NCI-H1694 treated with DMSO at 0.1 percent for 48 hours (cell line): ENCODE measurements around the gene ATP8B4.
"Not testable (repeated sequence)": the region's sequence is repeated elsewhere in the genome, so short reads cannot be mapped to it uniquely, and the experiment has no call there.

Experiments used
- DNase-seq: peaks from one replicate; lab custom pipeline; 2025; lab: John Stamatoyannopoulos, UW

The ATP8B4 gene

DNA sequence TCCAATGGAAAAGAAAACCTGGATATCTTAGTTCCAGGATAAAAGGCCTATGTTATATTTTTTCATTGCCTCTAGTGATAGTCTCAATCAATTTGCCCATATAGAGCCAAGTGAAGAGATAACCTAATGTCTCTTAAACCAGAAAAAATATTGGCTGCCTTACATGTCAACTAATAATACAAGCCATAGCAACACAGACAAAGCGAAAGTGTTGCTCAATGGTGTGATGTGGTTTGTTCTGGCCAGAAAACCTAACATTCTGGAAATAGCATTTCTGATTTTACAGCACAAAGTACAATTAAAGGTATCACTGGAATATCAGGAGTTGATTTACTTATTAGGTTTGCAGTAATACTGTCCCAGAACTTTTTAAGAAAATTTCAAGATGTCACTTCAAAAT lies 101.5 kb downstream of the ATP8B4 start:
- no peak for DNase-seq

DNA sequence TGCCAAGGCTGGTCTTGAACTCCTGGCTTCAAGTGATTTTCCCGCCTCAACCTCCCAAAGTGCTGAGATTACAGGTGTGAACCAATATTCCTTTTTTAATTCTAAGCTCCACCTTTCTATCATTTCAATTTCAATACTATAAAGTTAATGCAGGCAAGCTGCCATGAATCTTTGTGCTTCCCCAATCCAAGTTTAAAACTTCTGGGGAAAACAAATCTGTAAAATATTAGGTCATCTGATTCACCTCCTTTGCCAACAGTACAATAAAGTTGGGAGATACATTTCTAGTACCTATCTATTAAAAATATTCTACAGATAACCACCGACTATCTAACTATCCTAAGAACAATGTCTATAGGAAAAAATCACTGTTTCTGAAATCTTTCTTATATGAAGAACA lies 102.1 kb downstream of the ATP8B4 start:
- DNase-seq, result no peak

DNA sequence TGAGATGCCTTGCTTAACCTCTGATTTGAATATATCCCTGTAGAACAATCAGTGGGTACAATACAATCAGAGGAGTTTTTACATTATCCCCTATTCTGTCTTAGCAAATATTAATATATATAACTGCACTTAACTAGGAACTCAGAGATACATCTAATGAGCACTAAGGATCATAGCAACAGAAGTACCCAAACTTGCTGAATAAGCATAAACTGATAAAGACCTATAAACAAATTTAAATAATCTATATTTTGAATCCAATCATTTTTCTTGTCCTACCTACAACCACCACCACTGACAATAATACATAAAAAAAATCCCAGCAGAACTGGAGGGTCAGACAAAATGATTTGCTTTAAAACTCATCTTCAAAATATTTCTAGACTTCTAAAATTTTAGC lies 106.2 kb downstream of the ATP8B4 start:
- no peak for DNase-seq

DNA sequence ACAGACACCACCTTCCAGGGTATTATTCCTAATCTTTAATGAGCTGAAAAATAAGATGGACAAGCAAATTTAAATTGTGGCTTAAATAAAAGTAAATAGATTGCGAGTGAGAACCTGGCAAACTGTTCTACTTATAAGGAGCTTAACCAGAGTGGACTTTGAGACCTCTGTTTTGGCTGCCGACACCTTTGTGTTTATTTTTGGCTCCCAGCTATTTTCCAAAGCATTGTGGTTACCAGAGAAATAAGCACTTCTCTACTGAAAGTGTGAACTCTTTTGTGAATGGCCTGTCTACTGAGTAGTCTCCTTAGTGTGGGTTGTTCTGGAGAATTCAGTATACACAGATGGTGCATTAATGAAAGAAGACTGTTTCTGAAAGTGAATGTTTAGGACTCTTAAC lies 109.4 kb downstream of the ATP8B4 start:
- no peak for DNase-seq

DNA sequence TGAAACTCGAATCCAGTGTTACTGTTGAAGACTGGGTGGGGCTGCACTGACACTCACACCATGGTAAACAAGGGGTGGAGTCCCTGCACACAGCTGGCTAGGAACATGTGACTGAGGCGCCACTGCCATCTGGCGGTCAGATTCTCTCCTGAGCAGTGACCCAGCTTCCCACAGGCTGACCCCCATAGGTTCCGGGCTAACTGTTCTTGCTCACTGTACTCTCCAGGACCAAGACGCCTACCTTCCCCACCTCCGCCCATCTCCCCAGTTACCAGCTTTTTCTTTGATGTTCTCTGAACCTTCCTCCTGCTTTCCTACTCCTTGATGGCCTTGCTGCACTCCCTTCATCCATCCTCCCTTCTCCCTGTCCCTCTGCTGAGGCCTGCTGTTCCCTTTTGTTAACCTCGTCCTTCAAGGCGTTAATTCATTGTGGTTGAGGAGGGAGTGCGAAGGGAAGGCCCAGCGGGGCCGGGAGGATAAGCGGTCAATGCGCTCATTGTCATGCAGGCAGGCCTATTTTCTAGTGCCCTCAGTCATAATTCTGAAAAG lies 115.2 kb downstream of the ATP8B4 start:
- peak; percentile 6 for DNase-seq

DNA sequence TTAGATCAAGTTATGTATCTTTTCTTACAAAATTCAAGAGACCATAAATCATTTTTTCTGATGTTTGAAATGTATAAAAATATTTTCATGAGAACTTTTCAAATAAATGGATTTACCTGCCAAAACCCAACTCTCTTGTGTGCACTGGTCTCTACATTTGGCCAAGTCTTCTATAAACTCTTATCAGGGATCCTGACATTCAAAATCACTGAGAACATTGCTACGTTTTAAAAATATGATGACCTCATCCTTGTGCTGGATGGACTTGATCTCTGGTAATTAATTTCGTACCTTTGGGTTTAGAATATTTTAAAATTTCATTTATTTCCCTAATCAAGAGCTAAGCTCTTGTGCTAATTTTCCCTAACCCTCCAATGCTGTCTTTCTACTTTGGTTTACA lies 127.4 kb downstream of the ATP8B4 start:
- DNase-seq, result no peak

DNA sequence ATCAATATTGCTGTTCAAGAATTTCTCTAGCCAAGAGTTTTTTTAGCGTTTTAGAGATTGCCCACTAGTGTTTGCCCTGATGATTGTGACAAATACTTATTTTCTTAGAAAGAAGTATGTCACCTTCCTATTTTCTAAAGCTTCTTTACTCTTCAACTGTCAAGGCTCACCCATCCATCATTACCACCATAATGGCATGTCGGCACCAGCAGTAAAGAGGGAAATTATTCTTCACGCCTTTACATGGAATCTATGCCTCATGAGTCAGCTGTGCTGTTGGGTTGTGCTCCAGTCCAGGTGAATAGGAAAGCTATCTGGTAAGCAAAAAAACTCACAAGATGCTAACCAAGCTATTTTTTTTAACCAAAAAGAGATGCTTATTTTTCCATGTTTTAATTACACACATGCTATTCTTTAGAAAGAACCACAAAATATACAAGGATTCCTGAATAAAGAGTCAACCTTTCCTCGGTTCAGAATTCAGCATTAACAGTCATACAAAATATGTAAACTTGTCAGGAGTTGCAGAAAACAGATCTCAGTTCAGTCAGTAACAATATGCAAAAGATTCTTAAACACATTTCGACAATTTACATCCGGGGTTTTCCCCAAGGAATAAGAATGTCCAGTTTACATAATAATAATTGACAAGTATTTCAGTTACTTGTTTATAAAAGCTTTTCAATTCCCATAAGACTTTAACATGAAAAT lies 128.0 kb downstream of the ATP8B4 start:
- no peak for DNase-seq

DNA sequence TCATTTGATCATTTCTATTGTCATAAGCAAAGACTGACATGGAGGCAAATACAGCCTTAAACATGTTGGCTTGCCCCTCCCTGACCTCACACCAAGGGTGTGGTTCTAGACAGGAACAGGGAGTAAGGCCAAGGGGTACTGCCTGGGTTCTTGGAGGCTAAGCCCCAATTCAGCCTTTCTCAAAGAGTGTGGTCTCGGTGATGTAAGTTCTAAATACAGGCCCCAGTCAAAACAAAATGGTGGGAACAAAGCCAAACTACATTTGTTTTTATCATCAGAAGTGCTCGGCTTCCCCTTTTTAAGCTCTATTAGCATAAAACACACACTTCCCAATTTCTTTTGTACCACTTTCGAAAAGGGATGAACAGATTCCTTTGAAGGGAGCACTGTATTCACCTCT lies 129.5 kb downstream of the ATP8B4 start:
- no peak for DNase-seq

DNA sequence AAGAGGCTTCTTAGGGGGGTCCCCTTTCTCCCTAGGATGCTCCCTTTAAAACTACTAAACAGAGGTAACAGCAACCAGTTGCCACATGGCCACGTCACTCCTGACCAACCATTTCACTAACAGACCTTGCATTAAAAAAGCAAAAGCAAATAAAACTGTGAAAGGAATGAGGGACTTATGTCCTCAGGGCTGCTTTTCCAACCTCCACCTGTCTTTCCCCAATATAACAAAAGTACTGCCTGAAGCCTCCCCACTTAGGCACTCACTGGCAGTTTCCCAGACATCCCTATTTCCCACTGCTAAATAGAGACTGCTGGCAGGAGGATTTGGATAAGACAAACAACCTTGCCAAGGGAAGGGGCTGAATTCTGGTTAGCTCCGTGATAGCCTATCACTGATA lies 130.3 kb downstream of the ATP8B4 start:
- no peak for DNase-seq

DNA sequence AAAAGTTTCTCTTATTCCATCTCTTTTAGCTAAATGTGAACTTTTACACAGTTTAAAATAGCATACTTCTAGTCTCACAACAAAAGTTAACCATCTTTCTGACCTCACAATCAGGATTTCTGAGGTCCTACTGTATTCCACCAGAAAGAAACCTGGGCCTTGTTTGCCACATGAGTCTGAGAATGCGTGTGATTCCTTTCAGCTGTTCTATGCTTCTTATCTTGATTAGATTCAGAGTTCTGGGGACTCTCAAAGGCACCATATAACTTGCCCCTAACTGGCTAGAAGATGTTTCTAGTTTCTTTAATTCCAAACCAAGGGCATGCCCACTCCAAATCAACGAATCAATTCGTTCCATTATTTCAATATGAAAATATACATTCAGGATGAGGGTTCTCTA lies 131.1 kb downstream of the ATP8B4 start:
- DNase-seq, result no peak

DNA sequence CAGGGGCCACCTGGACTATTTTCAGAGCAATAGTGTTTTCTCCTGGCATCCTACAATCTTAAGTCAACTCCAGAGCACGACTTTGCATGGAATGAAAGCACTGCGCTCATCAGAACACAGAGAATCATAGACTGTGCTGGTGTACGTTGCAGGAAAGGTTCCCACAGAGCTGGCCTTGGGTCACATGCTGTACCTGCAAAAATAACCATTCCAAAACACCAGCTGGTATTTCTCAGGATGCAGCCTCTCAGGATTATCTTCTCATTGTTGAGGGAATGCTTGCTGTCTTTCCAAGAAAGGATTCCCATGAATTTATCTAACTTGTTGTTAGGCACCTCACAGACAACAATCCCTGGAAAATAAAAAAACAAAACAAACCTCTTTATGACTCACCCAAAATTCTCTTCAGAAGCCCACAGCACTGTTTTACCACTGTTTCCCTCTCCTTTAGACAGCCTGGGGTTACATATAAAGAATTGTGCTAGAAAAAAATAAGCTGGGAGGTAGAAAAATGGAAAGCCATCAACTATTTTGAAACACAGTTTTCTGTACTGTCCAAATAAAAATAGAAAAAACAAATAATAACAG lies 131.7 kb downstream of the ATP8B4 start:
- DNase-seq, result no peak

DNA sequence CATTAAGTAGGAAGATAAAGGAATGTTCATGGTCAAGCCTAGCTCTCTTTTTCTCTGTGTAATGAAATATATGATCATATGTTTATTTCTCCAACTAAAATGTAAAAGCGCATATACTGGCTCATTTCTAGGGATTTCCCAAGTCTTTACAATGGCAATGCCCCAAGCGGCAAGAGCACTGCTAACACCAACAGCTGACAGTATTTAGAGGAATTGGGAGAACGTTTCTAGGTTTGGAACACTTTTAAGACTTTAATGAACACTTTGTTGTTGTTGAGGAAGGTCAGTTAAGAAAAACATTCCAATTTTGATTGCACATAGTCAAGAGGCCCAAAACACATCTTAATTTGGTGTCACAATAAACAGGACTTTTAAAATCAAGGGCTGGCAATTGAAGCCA lies 132.7 kb downstream of the ATP8B4 start:
- no peak for DNase-seq

DNA sequence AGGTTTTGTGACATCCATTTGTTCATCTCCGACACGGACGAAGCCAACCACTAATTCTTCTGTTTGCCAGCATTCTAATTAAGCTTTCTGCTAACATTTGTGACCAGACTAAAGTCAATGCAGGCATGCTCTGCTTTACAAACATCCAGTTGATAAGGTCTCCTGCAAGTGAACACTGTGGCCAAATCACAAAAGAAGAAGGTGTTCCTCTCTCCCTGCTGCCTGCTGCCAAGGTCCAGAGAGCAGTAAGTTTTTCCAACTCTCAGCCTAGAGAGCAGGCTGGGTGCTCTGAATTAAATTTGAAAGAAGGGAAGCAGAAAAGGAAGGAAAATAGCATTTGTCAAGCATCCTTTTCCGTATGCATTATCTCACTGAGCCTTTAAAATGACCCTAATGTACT lies 133.6 kb downstream of the ATP8B4 start:
- DNase-seq, result no peak

DNA sequence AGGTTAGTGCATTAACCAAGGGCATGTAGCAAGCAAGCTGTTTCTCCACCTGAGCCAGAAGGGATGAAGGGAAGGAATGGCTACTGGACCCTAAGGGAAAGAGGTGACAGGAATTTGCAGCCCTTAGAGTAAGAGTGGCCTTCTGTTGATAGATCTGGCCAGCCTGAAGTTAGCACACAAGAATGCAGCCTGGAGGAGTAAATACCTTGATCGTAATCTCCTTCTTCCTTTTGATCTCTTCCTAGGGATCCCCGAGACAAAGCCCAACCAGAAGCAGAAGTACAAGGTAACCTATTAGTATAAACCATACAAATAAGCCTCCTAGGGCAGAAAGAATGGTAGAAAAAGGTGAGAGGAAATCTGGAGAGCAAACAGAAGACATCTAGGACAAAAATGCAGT lies 134.6 kb downstream of the ATP8B4 start:
- no peak for DNase-seq

DNA sequence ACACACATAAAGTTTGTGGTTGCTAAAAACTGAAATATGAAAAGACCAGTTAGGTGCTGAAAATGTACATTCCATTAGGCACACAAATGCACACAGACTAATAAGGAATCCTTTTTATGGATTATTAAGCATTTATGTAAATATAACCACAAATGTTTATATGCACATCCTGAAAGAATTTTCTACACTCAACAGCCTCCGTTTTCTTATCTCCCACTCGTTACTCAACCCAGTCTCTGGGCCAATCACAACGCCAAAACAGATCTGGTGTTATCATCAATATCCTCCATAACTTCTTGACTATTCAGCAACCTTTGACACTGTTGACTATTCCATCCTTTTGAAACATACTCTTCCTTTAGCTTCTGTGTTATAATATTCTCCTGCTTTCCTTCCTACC lies 136.4 kb downstream of the ATP8B4 start:
- no peak for DNase-seq

DNA sequence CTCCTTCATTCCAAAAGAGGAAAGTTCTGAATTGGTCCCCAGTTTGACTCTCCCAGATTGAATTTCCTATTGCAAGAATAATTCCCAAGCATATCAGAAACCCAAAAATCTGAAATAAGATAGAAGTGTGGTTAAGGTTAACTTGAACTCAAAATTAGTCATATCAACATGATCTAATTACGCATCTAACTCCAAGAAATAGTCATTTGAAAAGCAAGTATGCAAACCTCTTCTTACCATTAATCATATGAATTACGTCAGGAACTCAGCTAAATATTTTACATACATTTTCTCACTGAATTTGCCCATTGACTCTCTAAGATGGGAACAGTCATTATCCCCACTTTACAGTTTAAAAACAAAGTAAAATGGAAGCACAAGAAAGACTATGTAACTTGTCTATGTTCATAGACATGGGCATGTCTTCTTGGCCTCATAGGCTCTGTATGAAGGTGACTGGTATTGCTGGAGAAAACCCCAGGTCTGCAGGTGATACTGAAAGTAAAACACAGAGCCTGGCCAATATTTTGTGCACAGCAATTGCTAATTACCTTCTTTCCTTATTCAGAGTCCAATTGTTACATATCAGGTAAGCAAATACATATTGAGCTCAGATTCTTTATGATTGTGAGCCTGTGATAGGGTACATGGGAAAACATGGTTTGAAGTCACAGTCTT lies 139.2 kb downstream of the ATP8B4 start:
- no peak for DNase-seq

DNA sequence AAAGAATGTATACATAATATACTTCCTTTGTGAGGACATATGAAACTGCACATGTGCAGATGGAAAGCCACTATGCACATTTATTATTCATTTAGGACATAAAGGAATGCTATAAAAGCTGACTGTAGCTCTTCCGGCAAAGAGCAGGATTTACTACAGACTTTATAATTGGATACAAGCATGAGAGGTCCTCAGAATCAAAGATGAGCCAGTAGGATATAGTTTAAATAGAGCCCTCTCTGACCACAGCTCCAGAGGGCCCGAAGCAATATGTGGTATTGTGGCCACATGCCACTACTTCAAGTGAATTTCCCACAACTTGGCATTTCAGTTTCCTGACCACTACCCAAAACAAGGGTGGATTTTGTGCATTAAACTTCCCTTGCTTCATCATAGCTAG lies 140.9 kb downstream of the ATP8B4 start:
- no peak for DNase-seq

DNA sequence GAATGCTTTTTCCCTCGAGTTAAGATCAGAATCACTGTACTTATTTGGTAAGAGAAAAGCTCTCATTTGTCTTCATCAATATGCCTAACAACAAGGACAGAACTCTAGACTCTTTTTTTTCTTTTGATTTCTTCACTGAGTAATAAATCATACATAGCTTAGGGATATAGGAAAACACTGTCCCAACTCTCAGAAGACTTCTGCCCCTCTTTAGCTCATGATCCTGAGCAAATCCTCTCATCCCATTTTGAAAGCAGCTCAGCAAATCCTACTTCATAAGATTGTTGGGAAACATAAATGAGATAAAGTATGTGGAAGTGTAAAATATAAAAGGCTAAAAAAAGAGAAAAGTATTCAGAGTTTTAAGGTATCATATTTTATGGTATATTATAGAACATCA lies 141.7 kb downstream of the ATP8B4 start:
- DNase-seq, result no peak

DNA sequence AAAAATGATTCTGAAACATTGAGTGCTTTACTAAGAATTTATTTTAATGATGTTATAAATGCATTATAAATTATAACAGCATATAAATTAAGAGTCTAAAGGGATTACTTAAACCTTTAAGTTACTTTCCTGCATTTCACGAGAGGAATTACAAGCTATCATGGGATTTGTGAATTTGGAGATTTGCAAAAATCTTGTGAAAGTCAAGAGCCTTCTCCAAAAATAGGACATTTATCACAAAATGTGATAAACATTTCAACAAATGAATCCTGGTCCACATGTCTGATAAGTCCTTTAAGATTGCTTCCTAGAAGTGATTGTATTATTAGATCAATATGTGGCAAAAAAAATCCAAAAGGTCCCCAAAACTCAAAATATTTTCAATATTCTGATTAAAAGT lies 154.5 kb downstream of the ATP8B4 start:
- DNase-seq, result no peak

DNA sequence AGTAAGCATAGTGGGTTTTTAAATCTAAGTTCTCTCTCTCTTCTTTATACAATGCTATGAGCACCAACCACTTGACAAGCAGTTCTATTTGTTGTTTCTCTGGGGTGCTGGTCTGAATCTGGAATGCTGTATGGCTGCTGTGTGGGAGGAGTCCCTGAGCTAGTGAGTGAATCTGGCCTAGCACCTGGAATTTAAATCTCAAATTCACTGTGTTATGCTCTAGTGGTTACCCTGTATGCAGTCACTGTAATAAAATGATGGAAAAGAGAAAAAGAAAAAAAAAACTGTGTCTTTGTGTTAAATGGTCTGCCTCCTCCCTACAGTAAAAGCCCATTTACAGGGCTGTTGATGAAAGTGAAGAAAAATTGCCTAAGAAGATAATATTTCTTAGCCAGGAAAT lies 155.0 kb downstream of the ATP8B4 start:
- DNase-seq, result no peak

DNA sequence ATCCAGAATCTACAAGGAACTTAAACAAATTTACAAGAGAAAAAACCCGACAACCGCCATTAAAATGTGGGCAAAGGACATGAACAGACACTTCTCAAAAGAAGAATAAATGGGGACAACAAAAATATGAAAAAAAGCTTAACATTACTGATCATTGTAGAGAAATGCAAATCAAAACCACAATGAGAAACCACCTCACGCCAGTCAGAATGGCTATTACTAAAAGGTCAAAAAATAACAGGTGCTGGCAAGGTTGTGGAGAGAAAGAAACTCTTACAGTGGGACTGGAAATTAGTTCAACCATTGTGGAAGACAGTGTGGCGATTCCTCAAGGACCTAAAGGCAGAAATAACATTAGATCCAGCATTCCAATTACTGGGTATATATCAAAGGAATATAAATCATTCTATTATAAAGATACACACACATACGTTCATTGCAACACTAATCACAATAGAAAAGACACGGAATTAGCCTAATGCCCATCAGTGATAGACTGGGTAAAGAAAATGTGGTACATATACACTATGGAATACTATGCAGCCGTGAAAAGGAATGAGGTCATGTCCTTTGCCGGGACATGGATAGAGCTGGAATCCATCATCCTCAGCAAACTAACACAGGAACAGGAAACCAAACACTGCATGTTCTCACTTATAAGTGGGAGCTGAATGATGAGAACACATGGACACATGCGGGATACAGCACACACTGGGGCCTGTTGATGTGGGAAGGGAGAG lies 155.8 kb downstream of the ATP8B4 start:
- DNase-seq, result not testable (repeated sequence)

DNA sequence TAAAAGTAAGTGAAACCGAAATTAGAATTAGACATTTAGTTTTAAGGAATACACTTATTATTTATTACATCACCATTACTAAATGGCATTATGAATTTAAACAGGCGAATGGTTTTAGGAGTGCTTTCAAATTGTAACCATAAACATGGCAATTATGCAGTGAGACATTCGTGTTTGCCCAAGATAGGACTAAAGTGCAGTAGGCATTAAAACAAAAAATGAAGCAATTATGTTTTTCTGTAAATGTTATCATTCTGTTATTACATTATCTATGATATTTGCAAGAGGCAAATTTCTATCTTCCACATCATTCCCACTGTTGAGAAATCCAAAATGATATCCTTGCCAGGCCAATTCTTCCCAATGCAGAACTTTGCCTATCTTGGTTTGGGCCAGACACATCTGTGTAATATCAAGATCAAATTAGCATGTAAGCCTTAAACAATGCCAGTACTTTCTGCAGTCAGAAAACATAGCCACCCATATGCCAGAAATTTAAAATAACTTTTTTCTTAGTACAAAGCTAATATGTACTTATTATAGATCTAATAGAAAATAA lies 156.9 kb downstream of the ATP8B4 start:
- DNase-seq, result no peak
